T-helper 17 cell (primary cell): Measurements from ENCODE around the gene ADARB2. TPM values are rescaled to one million over a fixed set of nuclear protein-coding genes. Genes with fewer than 3 reads are reported as not detected.
A peak's percentile ranks its signal among the peaks of the same experiment; 100 is the strongest.
"Not testable (repeated sequence)": the region's sequence is repeated elsewhere in the genome, so short reads cannot be mapped to it uniquely, and the experiment has no call there.

Source experiments
- ATAC-seq: fragments of 150-1000 bp; cut with Tn5 transposase; 2 replicates; pipeline ENCODE4 v1.10.0; 2021; ENCODE audit warnings: mild to moderate bottlenecking, moderate library complexity
- DNase-seq, 3 donors: peaks; one replicate each; pipeline versions ENCODE4 v3.0.0 to v3.0.0-alpha.2; 2020 to 2021
- H3K9me3 ChIP-seq: one replicate; pipeline ENCODE4 v1.7.0; 2013; ENCODE audit warnings: low read length, mild to moderate bottlenecking; ENCODE audit not compliant: control insufficient read depth, poor library complexity, severe bottlenecking
- H3K27ac Mint-ChIP-seq: one replicate; pipeline ENCODE4 v1.8.0; 2022; ENCODE audit warnings: mild to moderate bottlenecking, moderate library complexity, mixed read lengths
- H3K27me3 Mint-ChIP-seq: one replicate; pipeline ENCODE4 v1.8.0; 2022; ENCODE audit warnings: mixed read lengths
- H3K36me3 Mint-ChIP-seq: one replicate; pipeline ENCODE4 v1.8.0; 2022; ENCODE audit warnings: low read depth, mixed read lengths
- H3K4me1 Mint-ChIP-seq: one replicate; pipeline ENCODE4 v1.8.0; 2022; ENCODE audit warnings: mild to moderate bottlenecking, mixed read lengths
- H3K4me3 Mint-ChIP-seq: one replicate; pipeline ENCODE4 v1.8.0; 2022; ENCODE audit warnings: mild to moderate bottlenecking, moderate library complexity, mixed read lengths
- total RNA-seq, 4 donors: library from RNA in 2 of 4; stranded (reverse) in 2 of 4; gene quantifications; one replicate each; pipeline ENCODE4 v1.2.3 and lab custom pipeline; 2022 to 2026

ADARB2 gene
- total RNA-seq, 2 donors from 2014 or later, result 0.18 TPM; not detected in 1

- no peaks in the 10 kb centered on the region for H3K9me3 ChIP-seq
- Mint-ChIP-seq H3K36me3 (peaks cover 2% of the 10 kb centered on the region), H3K4me3 (no peak overlapping the region), H3K27ac (no peak overlapping the region), H3K4me1 (no peaks in the 10 kb centered on the region), H3K27me3 (peaks cover 52% of the 10 kb centered on the region)
- ATAC-seq (no peak), DNase-seq (no peak)
These were observed 336.0 kb downstream of the ADARB2 start for GRCh38 chr10:1401071-1401965.

DNA sequence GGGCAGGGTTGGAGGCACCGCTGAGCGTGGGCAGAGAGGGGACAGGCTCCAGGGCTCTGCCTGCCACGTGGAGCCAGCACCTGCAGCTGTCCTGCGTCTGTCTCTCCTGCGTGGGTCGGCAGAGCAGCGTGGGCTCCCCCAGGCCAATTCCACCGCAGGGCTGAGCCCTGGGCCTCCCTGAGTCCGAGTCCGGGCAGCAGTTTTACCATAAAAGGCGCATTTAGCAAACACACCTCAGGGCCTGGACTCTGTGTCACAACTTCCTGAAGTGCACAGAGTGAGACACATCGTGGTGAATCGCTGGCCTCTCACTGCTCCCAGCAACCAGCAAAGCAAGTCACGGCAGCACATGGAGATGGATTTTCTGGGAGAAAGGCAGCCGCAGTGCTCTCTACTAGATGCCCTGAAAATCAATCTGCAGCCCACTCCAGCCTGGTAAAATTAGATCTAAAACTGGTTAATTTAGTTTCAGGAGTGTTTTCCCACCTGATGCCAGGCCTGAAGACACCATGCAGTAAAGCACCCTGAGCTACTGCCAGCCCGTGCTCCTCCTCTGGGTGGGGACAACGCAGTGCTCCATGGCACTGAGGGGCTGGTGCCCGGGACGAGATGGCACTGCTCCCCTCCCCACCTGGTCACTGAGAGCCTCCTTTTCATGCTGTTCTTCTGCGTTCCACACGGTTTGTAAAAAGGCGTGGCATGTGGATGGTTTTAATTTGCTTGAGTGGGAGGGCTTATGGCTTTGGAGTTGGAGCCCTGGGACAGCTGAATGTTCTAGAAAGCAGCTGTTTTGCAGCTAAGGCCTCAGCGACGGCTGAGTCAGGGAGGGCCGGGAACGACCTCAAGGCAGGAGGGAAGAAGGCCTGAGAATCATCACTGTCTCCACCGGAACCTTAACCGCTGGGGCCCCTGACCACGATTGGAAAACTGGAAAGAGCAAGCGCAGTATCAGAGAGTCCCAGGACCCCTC is 336.9 kb downstream of the ADARB2 start:
- peaks cover 44% of the 10 kb centered on the region for H3K27me3 Mint-ChIP-seq
- no peaks in the 10 kb centered on the region for H3K36me3 Mint-ChIP-seq
- no peaks in the 10 kb centered on the region for H3K9me3 ChIP-seq
- H3K4me1 Mint-ChIP-seq, result no peaks in the 10 kb centered on the region
- no peak for ATAC-seq
- no peak overlapping the region for H3K4me3 Mint-ChIP-seq
- no peak for DNase-seq
- no peak overlapping the region for H3K27ac Mint-ChIP-seq

DNA sequence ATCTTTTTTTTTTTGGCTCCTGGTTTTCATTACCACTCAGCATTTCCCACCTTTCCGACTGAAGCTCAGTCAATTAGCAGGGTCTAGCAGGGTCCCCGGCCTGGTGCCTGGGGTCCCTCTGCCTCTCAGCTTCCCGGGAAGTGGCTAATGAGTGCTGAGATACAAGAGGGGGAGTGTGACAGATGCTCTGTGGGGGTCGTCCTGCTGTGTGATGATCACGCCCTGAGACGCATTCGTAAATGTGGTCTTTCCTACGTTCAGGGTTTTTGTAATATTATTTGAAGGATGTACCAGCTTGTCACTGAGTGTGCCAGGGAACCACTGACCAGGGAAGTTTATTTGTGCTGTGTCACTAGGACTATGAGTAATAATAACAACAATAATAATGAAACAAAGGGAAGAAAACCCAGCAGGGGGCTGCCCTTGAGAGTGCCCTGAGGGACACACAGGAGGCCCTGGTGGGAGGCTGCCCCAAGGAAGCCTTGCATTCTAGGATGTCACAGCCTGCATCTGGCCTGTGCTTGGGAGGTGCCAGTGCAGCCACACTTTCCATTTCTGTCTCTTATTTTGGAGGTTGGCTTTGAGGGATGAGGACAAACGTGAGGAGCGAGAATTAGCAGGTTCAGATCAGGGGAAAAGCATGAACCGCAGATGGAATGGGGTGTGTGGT is 337.8 kb downstream of the ADARB2 start:
- no peak overlapping the region for H3K4me3 Mint-ChIP-seq
- H3K27ac Mint-ChIP-seq, result no peak overlapping the region
- no peak for ATAC-seq

DNA sequence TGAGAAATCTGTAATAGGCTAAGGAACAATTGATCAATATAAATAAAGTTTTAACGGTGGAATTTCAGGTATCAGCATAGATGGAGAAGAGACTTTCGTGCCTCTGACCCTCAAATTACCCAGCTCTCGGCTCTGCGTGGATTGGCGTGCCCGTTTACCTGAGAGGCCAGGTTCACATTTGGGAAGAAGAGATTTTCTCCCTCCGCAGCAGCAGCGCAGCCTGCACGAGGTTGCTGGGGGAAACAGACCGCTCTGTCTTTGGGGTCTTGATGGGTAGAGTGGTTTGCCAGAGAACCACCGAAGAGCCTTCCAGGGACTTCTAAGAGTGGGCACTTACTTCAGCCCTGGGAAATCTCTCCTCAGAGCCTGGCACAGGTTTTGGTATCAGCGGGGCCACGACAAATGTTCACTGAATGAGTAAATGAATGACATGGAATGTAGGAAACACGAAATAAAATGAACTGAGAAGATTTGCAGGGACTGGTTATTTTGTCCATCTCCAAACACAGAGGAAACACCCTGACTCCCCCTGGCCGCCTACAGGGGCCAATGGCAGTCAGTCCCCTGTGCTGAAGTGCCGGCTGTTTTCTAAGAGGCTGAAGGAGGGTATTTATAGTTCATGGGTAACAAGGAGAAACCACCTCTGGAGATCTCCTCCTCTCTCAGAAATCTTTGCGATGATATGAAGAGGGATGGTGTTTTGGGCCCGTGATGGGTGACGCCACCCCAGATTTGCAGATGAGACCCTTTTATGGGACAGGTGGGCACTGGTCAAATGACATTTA is 338.5 kb downstream of the ADARB2 start:
- no peaks in the 10 kb centered on the region for H3K36me3 Mint-ChIP-seq
- H3K4me1 Mint-ChIP-seq, result peaks cover 2% of the 10 kb centered on the region
- H3K4me3 Mint-ChIP-seq, result no peak overlapping the region
- H3K27me3 Mint-ChIP-seq, result peaks cover 32% of the 10 kb centered on the region
- no peak overlapping the region for H3K27ac Mint-ChIP-seq
- ATAC-seq (no peak), DNase-seq (no peak)
- H3K9me3 ChIP-seq, result no peaks in the 10 kb centered on the region

More for the DNA sequence above, 337.8 kb downstream of the ADARB2 start:
- H3K36me3 Mint-ChIP-seq, result no peaks in the 10 kb centered on the region
- peaks cover 2% of the 10 kb centered on the region for H3K4me1 Mint-ChIP-seq
- no peaks in the 10 kb centered on the region for H3K9me3 ChIP-seq
- H3K27me3 Mint-ChIP-seq, result peaks cover 38% of the 10 kb centered on the region
- no peak for DNase-seq

GRCh38 chr10:1398116-1398515 is 339.2 kb downstream of the ADARB2 start:
- not testable (repeated sequence) for H3K9me3 ChIP-seq, H3K36me3 Mint-ChIP-seq, DNase-seq, ATAC-seq, H3K27ac Mint-ChIP-seq, H3K4me3 Mint-ChIP-seq, H3K4me1 Mint-ChIP-seq
- H3K27me3 Mint-ChIP-seq, result peaks cover 25% of the 10 kb centered on the region

GRCh38 chr10:1396297-1396635 is 341.1 kb downstream of the ADARB2 start:
- peaks cover 21% of the 10 kb centered on the region for H3K27me3 Mint-ChIP-seq
- H3K27ac Mint-ChIP-seq, result no peak overlapping the region
- no peaks in the 10 kb centered on the region for H3K9me3 ChIP-seq
- DNase-seq (no peak), ATAC-seq (no peak)
- no peak overlapping the region for H3K4me3 Mint-ChIP-seq
- no peaks in the 10 kb centered on the region for H3K36me3 Mint-ChIP-seq
- H3K4me1 Mint-ChIP-seq, result peaks cover 2% of the 10 kb centered on the region

DNA sequence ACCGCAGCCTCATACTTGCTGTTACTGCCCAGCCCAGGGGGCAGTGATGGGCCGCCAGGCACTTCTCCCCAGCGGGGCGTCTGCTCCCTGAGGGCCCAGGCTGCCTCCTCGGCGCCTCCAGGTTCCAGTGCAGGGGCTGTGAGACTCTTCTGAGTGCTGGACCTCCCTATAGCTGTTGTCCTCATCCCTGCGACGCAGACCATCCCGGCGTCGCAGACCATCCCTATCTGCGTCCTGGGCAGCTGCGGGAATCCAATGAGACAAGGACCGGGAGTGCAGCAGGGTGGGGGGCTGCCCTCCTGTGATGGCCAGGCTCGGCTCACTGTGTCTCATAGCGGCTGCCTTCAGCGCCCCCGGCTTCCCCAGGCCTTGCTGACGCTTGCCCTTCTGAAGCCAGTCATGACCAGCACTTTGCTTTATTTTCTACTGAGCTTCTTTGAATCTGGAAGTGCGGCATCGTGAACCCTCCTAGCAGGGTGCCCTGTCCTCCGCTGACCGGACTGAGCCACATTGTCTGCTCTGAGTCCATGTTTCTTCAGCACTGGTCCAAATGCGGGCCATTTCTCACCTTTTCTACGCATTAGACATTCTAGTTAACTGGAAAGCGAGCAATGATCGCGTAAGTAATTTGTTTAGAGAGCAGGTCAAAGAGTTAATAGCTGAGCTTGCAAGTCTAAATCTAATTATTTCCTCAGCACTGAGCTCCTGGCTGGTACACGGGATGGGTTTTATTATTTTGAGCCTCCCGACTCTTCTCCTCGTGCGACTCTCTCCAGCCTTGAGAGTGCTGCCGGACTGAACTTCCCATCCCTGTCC is 341.6 kb downstream of the ADARB2 start:
- Mint-ChIP-seq H3K27me3 (peaks cover 19% of the 10 kb centered on the region), H3K4me1 (peaks cover 2% of the 10 kb centered on the region), H3K36me3 (no peaks in the 10 kb centered on the region), H3K4me3 (no peak overlapping the region), H3K27ac (no peak overlapping the region)
- DNase-seq (no peak), ATAC-seq (no peak)
- no peaks in the 10 kb centered on the region for H3K9me3 ChIP-seq

- H3K9me3 ChIP-seq, result no peaks in the 10 kb centered on the region
- no peak overlapping the region for H3K27ac Mint-ChIP-seq
- H3K4me3 Mint-ChIP-seq, result no peak overlapping the region
- peaks cover 14% of the 10 kb centered on the region for H3K27me3 Mint-ChIP-seq
- H3K36me3 Mint-ChIP-seq, result no peaks in the 10 kb centered on the region
- ATAC-seq (no peak), DNase-seq (no peak)
- H3K4me1 Mint-ChIP-seq, result peaks cover 2% of the 10 kb centered on the region
These were observed 342.3 kb downstream of the ADARB2 start for GRCh38 chr10:1395025-1395480.

DNA sequence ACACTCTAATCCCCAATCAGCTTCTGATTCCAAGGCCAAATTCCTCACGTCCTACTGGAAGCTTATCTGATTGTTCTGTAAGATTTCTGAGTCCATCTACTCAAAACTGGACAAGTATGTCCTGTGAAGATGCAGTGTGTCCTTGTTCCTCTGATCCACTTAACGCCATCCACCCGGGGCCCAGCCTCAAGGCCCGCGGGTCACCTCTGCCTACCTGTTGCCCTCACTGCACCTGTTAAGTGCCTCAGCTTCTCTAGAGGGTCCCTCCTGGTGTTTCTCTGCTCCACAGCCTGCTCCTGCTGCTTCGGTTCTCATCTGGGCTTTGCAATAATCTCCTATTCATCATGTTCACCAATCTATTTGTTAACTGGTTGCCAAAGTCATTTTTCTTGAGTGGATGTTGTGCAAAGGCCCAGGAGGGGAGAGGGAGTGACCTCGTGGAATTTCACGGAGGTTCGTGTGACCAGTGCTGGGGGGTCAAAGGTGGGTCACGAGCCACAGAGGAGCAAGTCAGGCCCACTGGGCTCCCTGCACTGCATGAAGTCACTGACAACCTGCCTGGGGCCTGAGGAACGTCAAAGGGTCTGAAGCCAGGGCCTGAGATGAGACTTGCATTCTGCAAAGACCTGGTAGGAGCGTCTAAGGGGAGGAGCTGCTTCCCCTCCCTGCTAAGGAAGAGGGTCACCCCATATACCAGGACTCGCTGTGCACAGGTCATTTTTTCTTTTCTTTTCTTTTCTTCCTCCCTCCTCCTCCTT is 343.0 kb downstream of the ADARB2 start:
- H3K9me3 ChIP-seq, result no peaks in the 10 kb centered on the region
- Mint-ChIP-seq H3K4me3 (no peak overlapping the region), H3K27ac (no peak overlapping the region), H3K4me1 (peaks cover 2% of the 10 kb centered on the region), H3K36me3 (no peaks in the 10 kb centered on the region), H3K27me3 (peaks cover 7% of the 10 kb centered on the region)
- DNase-seq (no peak), ATAC-seq (no peak)

- no peak for DNase-seq
- Mint-ChIP-seq H3K27ac (no peak overlapping the region), H3K27me3 (no peaks in the 10 kb centered on the region)
These were observed 343.8 kb downstream of the ADARB2 start for GRCh38 chr10:1393481-1393880.

DNA sequence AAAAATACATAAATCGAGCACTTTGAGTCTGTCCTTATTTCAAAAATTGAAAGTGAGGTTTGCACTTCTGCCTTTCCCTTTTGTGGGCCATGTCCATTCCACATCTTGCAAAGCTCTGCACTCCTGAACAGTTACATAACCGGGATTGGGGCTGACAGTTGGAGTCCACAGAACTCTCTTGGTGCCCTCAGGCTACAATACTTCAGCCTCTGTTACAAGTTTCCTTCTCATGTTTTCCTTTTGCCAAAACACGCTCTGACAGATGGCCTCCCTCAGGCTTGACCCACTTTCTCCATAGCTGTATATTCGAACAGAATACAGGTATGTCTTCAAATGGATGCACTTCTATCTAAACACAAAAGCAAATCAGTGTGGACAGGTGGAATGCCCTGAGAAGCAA is 345.2 kb downstream of the ADARB2 start:
- H3K27ac Mint-ChIP-seq, result no peak overlapping the region
- no peak for DNase-seq
- no peaks in the 10 kb centered on the region for H3K27me3 Mint-ChIP-seq
- no peaks in the 10 kb centered on the region for H3K9me3 ChIP-seq
- H3K4me1 Mint-ChIP-seq, result peaks cover 2% of the 10 kb centered on the region
- ATAC-seq, result no peak
- H3K4me3 Mint-ChIP-seq, result peak overlapping the region; percentile 45
- no peaks in the 10 kb centered on the region for H3K36me3 Mint-ChIP-seq

More at GRCh38 chr10:1393481-1393880, 343.8 kb downstream of the ADARB2 start:
- no peaks in the 10 kb centered on the region for H3K9me3 ChIP-seq
- Mint-ChIP-seq H3K4me1 (peaks cover 2% of the 10 kb centered on the region), H3K36me3 (no peaks in the 10 kb centered on the region), H3K4me3 (no peak overlapping the region)
- no peak for ATAC-seq
